22Rv1 (cell line): ENCODE results near the gene PHF12.

Experiments
- ZFX ChIP-seq: fragments of 450-650 bp; IDR thresholded peaks from 2 replicates; pipeline ENCODE4 v1.6.1; 2017; ENCODE audit warnings: antibody characterized with exemption, borderline replicate concordance
- TF ChIP-seq, protein P1 (sequence below): fragments of 450-650 bp; IDR thresholded peaks from 2 replicates; pipeline ENCODE4 v1.5.1; 2017; ENCODE audit warnings: mild to moderate bottlenecking

DNA sequence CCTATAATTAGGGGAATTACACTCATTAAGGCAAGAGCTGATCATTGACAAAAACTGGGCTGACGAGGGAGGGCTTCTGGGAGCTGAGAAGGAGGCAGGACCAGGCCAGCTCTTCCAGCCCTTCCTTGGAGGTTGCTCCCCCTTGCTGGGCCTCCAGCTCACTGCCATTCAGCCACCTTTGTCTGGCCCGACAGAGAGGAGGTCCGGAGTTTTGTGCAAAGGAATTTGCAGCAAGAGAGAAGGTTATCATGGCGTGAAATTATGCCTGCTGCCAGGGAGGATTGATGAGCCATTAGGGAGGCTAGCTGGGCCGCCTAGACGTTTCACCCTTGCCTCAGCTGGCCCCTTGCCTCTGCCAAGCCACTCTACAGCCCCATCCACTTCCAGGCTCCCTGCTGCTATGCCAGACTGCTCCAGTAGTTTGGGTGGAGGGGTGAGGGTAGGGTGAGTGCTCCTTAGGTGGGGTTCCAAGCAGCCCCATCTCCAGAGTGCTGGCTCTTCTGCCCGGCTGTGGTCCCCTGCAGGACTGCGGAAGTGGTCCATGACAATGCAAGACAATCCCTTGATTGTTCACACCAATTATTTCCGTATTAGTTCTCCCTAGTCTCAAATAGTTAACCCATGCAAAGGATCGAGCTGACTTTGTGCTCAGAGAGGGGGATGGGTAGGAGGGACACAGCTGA, 17.1 kb upstream of the PHF12 start:
- TF ChIP-seq, protein P1, sequence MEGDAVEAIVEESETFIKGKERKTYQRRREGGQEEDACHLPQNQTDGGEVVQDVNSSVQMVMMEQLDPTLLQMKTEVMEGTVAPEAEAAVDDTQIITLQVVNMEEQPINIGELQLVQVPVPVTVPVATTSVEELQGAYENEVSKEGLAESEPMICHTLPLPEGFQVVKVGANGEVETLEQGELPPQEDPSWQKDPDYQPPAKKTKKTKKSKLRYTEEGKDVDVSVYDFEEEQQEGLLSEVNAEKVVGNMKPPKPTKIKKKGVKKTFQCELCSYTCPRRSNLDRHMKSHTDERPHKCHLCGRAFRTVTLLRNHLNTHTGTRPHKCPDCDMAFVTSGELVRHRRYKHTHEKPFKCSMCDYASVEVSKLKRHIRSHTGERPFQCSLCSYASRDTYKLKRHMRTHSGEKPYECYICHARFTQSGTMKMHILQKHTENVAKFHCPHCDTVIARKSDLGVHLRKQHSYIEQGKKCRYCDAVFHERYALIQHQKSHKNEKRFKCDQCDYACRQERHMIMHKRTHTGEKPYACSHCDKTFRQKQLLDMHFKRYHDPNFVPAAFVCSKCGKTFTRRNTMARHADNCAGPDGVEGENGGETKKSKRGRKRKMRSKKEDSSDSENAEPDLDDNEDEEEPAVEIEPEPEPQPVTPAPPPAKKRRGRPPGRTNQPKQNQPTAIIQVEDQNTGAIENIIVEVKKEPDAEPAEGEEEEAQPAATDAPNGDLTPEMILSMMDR: no peak
- TF ChIP-seq ZFX: no peak
